ENCODE measurements around the gene ARR3.
A peak's percentile ranks its signal among the peaks of the same experiment; 100 is the strongest.
"Not testable (repeated sequence)": the region's sequence is repeated elsewhere in the genome, so short reads cannot be mapped to it uniquely, and the experiment has no call there.

ARR3 gene

DNA sequence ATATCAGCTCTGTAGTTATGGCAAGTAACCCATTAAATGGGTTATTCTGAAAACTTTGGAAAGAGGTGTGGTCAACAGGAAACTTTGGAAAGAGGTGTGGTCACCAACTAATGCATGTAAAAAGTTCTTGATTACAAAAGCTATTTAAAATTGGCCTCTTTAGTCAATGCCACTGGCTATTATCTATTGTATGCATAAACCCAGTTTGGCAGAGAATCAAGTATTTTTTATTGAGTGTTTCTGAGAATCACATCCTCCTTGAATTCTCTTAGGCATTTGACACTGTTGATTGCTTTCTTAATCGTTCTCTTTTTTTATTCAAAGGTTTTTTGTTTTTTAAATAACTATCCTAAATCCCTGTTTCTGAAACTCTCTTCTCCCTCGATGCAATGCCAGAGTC lies 15.6 kb upstream of the ARR3 start:
- peaks cover 25% of the 10 kb centered on the region for H3K4me1 ChIP-seq (ENCODE audit: control insufficient read depth, insufficient read depth, low read length)
- H3K27me3 ChIP-seq (replicated peaks; ENCODE audit: control insufficient read depth, insufficient read depth, low read length) = peaks cover 10% of the 10 kb centered on the region
- DNase-seq (ENCODE audit: low read depth) = no peak
- H3K36me3 ChIP-seq (ENCODE audit: control insufficient read depth, insufficient read depth, low read length, severe bottlenecking) = no peaks in the 10 kb centered on the region
- H3K9ac ChIP-seq (ENCODE audit: low read length) = no peak overlapping the region
- H3K4me3 ChIP-seq (ENCODE audit: low read length) = no peak overlapping the region
- peaks cover 6% of the 10 kb centered on the region for H3K9me3 ChIP-seq (ENCODE audit: control insufficient read depth, low read length)

DNA sequence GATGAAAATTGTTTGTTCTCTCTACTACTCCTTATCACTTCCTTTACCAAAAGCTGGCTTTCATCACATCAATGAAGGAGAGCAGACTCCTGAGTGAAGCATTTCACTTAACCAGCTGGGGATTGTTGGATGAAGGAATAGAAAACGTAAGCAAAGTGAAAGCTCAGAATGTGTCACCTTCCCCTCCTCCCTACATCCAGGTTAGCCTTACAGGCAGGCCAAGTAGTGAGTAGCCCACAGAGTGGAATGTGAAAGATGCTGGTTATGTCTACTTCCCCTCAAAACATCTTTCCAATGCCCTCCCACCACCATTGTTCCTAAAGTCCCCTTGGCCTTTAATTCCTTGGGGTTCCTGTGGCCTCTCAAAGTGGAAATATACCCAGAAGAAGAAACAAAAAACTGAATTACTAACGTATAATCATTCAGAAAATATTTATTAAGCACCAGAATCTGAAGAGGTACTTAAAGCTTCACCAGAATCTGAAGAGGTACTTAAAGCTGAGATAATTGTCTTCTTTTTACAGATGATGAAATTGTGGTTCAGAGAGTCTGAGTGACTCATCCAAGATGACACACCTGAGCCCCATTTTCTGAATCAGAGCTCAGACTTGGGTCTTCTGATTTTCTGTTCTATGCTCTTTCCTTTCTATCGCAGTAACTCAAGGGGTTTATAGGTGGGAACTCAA lies 14.6 kb upstream of the ARR3 start:
- no peak for DNase-seq (ENCODE audit: low read depth)
- Histone ChIP-seq H3K4me3 (ENCODE audit: low read length) (no peak overlapping the region), H3K4me1 (ENCODE audit: control insufficient read depth, insufficient read depth, low read length) (peaks cover 25% of the 10 kb centered on the region), H3K9me3 (ENCODE audit: control insufficient read depth, low read length) (peaks cover 6% of the 10 kb centered on the region), H3K27me3 (replicated peaks; ENCODE audit: control insufficient read depth, insufficient read depth, low read length) (peaks cover 16% of the 10 kb centered on the region), H3K36me3 (ENCODE audit: control insufficient read depth, insufficient read depth, low read length, severe bottlenecking) (no peaks in the 10 kb centered on the region), H3K9ac (ENCODE audit: low read length) (no peak overlapping the region)

DNA sequence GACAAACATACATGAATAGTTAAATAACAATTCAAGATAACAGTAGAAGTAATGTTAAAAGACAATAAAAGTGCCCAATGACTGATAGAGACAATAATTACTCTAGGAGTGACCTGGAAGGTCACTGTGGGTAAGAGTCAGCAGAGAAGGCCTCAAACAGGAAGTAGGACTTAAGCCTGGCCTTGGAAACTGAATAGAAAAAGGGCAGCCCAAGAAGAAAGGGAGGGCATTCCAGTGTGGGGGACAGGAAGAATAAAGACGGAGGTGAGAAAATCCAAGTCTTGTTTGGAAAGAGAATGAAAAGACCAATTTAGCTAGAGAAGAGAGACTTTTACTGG lies 14.1 kb upstream of the ARR3 start:
- H3K4me1 ChIP-seq (ENCODE audit: control insufficient read depth, insufficient read depth, low read length) = peaks cover 25% of the 10 kb centered on the region
- H3K9ac ChIP-seq (ENCODE audit: low read length) = no peak overlapping the region
- peaks cover 13% of the 10 kb centered on the region for H3K27me3 ChIP-seq (replicated peaks; ENCODE audit: control insufficient read depth, insufficient read depth, low read length)
- no peak for DNase-seq (ENCODE audit: low read depth)
- H3K4me3 ChIP-seq (ENCODE audit: low read length) = no peak overlapping the region
- H3K36me3 ChIP-seq (ENCODE audit: control insufficient read depth, insufficient read depth, low read length, severe bottlenecking) = no peaks in the 10 kb centered on the region
- peaks cover 6% of the 10 kb centered on the region for H3K9me3 ChIP-seq (ENCODE audit: control insufficient read depth, low read length)

DNA sequence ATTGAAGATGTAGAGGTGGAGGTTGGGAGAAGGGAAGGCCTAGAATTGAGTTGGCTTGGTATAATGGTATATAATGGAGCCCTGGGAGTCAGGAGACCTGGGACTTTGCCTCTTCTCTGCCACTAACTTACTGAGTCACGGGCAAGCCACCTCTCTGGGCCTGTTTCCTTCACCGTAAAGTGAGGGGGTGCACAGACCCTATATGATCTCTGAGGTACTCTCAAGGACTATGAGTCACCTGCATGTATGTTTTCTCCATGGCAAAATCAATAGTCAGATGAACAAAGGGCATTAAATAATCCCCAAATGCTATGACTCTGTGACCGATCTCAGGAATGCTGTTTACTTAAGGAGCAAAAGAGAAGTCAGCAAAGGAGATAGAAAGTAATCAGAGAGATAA lies 13.2 kb upstream of the ARR3 start:
- peaks cover 6% of the 10 kb centered on the region for H3K9me3 ChIP-seq (ENCODE audit: control insufficient read depth, low read length)
- H3K4me3 ChIP-seq (ENCODE audit: low read length) = no peak overlapping the region
- no peak for DNase-seq (ENCODE audit: low read depth)
- no peaks in the 10 kb centered on the region for H3K36me3 ChIP-seq (ENCODE audit: control insufficient read depth, insufficient read depth, low read length, severe bottlenecking)
- H3K27me3 ChIP-seq (replicated peaks; ENCODE audit: control insufficient read depth, insufficient read depth, low read length) = peaks cover 13% of the 10 kb centered on the region
- H3K9ac ChIP-seq (ENCODE audit: low read length) = no peak overlapping the region
- H3K4me1 ChIP-seq (ENCODE audit: control insufficient read depth, insufficient read depth, low read length) = peaks cover 25% of the 10 kb centered on the region

DNA sequence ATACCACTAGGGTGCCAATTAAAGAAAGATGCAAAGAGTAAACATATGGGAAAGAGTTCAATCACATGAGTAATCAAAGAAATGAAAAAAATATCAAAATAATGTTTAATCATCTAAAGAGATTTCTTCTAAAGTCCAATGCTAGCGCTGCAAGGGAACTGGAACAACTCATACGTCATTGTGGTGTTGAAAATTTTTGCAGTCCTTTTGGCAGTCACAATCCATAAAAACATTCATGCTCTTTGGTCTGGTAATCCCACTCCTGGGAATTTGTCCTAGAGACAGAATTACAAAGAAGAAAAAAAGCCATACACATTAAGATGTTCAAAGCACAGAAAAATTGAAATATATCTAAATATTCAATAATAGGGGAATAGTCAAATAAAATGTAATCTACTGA lies 12.7 kb upstream of the ARR3 start:
- DNase-seq (ENCODE audit: low read depth) = no peak
- Histone ChIP-seq H3K36me3 (ENCODE audit: control insufficient read depth, insufficient read depth, low read length, severe bottlenecking) (no peaks in the 10 kb centered on the region), H3K4me3 (ENCODE audit: low read length) (no peak overlapping the region), H3K9me3 (ENCODE audit: control insufficient read depth, low read length) (peaks cover 6% of the 10 kb centered on the region), H3K4me1 (ENCODE audit: control insufficient read depth, insufficient read depth, low read length) (peaks cover 25% of the 10 kb centered on the region), H3K9ac (ENCODE audit: low read length) (no peak overlapping the region), H3K27me3 (replicated peaks; ENCODE audit: control insufficient read depth, insufficient read depth, low read length) (peaks cover 13% of the 10 kb centered on the region)

DNA sequence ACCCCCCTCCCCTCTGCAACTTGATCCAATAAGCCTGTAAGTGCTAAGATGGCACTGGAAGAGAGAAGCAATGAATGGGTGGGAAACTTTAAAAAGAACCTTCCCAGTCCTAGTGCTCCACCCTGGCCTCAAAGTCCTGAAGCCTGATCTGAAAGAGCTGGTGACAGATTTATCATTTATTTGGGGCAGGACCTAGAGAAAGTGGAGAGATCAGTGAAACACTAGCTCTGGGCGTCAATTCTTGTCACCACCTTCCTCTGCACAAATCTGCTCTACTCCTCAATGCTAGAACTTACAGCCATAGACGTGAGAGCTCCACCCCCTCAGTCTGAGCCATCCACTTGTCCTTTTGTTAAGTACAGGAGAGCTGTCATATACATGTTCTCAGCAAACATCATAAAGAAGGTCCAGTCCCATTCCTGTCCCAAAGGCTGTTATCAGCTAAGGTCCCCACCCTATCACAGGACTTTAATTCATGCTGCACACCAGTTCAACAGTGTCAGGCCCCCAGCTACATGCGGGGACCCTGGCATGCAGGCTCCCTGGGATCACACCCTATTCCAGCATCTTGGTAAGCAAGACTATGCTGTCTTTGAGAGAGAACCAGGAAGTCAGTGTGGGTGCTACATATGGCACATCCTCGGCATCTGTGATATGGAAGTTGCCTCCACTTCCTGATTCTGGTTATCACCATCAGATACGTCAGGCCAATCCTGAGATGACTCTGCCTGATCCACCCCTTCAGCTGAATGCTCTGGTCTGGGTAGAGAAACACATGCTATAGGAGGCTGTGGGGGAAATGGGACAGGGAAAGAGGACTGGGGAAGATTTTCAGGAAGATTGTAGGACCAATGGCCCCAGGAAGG lies 10.5 kb upstream of the ARR3 start:
- Histone ChIP-seq H3K4me3 (ENCODE audit: low read length) (no peak overlapping the region), H3K9ac (ENCODE audit: low read length) (no peak overlapping the region), H3K9me3 (ENCODE audit: control insufficient read depth, low read length) (peaks cover 11% of the 10 kb centered on the region), H3K4me1 (ENCODE audit: control insufficient read depth, insufficient read depth, low read length) (peaks cover 25% of the 10 kb centered on the region), H3K36me3 (ENCODE audit: control insufficient read depth, insufficient read depth, low read length, severe bottlenecking) (no peaks in the 10 kb centered on the region), H3K27me3 (replicated peaks; ENCODE audit: control insufficient read depth, insufficient read depth, low read length) (peaks cover 13% of the 10 kb centered on the region)
- DNase-seq (ENCODE audit: low read depth) = no peak

- DNase-seq (ENCODE audit: low read depth) = no peak
- no peak within 1 kb of the TSS for H3K9ac ChIP-seq (ENCODE audit: low read length)
- H3K36me3 ChIP-seq (ENCODE audit: control insufficient read depth, insufficient read depth, low read length, severe bottlenecking) = no peaks in the 10 kb centered on the region
- no peak within 1 kb of the TSS for H3K4me3 ChIP-seq (ENCODE audit: low read length)
- peaks cover 9% of the 10 kb centered on the region for H3K4me1 ChIP-seq (ENCODE audit: control insufficient read depth, insufficient read depth, low read length)
- H3K27me3 ChIP-seq (replicated peaks; ENCODE audit: control insufficient read depth, insufficient read depth, low read length) = peaks cover 6% of the 10 kb centered on the region
- peaks cover 16% of the 10 kb centered on the region for H3K9me3 ChIP-seq (ENCODE audit: control insufficient read depth, low read length)
Observed at GRCh38 chrX:70260104-70260503, 8.0 kb upstream of the ARR3 start, which contains the start of gene P2RY4. TSS of gene P2RY4 (minus strand) at chrX:70260204. CDS start at chrX:70259624, 580 bp downstream.

GRCh38 chrX:70262952-70263567 lies 5.1 kb upstream of the ARR3 start:
- H3K4me3 ChIP-seq (ENCODE audit: low read length) = no peak overlapping the region
- DNase-seq (ENCODE audit: low read depth) = peak; percentile 29
- no peaks in the 10 kb centered on the region for H3K36me3 ChIP-seq (ENCODE audit: control insufficient read depth, insufficient read depth, low read length, severe bottlenecking)
- peaks cover 21% of the 10 kb centered on the region for H3K9me3 ChIP-seq (ENCODE audit: control insufficient read depth, low read length)
- no peaks in the 10 kb centered on the region for H3K4me1 ChIP-seq (ENCODE audit: control insufficient read depth, insufficient read depth, low read length)
- peaks cover 6% of the 10 kb centered on the region for H3K27me3 ChIP-seq (replicated peaks; ENCODE audit: control insufficient read depth, insufficient read depth, low read length)
- no peak overlapping the region for H3K9ac ChIP-seq (ENCODE audit: low read length)

DNA sequence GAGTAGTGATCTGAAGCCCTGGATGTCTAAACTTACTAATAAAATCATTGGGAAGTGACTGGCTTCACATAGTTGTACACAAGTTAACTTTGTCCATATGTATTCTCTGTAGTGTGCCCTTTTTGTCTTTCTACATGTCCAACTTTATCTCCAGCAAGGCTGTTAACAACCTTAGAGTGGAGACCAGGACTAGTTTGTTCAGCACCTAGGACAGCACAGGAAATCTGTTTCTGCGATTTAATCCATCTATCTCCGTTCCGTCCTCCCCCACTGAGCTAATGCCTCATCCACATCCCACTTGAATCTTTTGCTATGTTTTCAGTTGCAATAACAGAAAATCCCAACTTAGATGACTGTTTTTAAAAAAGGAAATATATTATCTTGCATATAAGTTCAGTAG lies 3.4 kb upstream of the ARR3 start:
- DNase-seq (ENCODE audit: low read depth) = no peak
- H3K36me3 ChIP-seq (ENCODE audit: control insufficient read depth, insufficient read depth, low read length, severe bottlenecking) = no peaks in the 10 kb centered on the region
- H3K4me1 ChIP-seq (ENCODE audit: control insufficient read depth, insufficient read depth, low read length) = no peaks in the 10 kb centered on the region
- peaks cover 14% of the 10 kb centered on the region for H3K27me3 ChIP-seq (replicated peaks; ENCODE audit: control insufficient read depth, insufficient read depth, low read length)
- no peak overlapping the region for H3K9ac ChIP-seq (ENCODE audit: low read length)
- H3K9me3 ChIP-seq (ENCODE audit: control insufficient read depth, low read length) = peaks cover 21% of the 10 kb centered on the region
- H3K4me3 ChIP-seq (ENCODE audit: low read length) = no peak overlapping the region

- not testable (repeated sequence) for H3K27me3 ChIP-seq (replicated peaks; ENCODE audit: control insufficient read depth, insufficient read depth, low read length); H3K9ac ChIP-seq (ENCODE audit: low read length); H3K4me3 ChIP-seq (ENCODE audit: low read length); DNase-seq (ENCODE audit: low read depth); H3K4me1 ChIP-seq (ENCODE audit: control insufficient read depth, insufficient read depth, low read length); H3K36me3 ChIP-seq (ENCODE audit: control insufficient read depth, insufficient read depth, low read length, severe bottlenecking)
- peaks cover 14% of the 10 kb centered on the region for H3K9me3 ChIP-seq (ENCODE audit: control insufficient read depth, low read length)
Observed at GRCh38 chrX:70274029-70274428, 5.9 kb downstream of the ARR3 start.

DNA sequence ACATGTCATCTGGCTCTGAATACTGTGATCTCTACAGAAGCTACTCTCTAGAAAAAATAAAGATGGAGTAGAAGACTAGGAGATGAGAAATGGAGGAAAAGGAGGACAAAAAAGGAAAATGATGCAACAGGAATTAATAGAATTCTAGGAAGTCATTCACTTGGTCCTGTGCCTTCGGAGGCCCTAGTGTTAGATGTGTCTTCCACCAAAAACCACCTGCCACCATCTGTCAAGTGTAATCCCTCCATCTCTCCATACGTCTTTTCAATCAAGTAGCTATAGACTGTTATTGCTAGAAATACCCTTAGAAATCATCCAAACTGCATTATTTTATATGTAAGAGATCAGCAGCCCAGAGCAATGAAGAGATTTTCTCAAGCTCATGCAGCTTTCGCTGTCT lies 10.9 kb downstream of the ARR3 start:
- H3K4me3 ChIP-seq (ENCODE audit: low read length) = no peak overlapping the region
- H3K9me3 ChIP-seq (ENCODE audit: control insufficient read depth, low read length) = peaks cover 19% of the 10 kb centered on the region
- no peaks in the 10 kb centered on the region for H3K27me3 ChIP-seq (replicated peaks; ENCODE audit: control insufficient read depth, insufficient read depth, low read length)
- no peak for DNase-seq (ENCODE audit: low read depth)
- no peak overlapping the region for H3K9ac ChIP-seq (ENCODE audit: low read length)
- H3K36me3 ChIP-seq (ENCODE audit: control insufficient read depth, insufficient read depth, low read length, severe bottlenecking) = no peaks in the 10 kb centered on the region
- H3K4me1 ChIP-seq (ENCODE audit: control insufficient read depth, insufficient read depth, low read length) = no peaks in the 10 kb centered on the region

Data from adipocyte (in vitro differentiated cells).